Loucy (cell line): ENCODE measurements around the gene GCLC.

ENCODE experiments used
- CTCF ChIP-seq: fragments of 200-600 bp; sonication (generic); conservative IDR thresholded peaks from 2 replicates; pipeline ENCODE4 v1.5.1; 2014; ENCODE audit warnings: mild to moderate bottlenecking, antibody characterized with exemption, low read length
- EZH2phosphoT487 ChIP-seq: fragments of 200-600 bp; IDR thresholded peaks from 2 replicates; pipeline ENCODE4 v1.6.1; 2018; ENCODE audit warnings: antibody characterized with exemption, mild to moderate bottlenecking, moderate library complexity, borderline replicate concordance

- TF ChIP-seq CTCF: no peak
- TF ChIP-seq EZH2phosphoT487: no peak
Observed at GRCh38 chr6:53486679-53487078, 58.2 kb downstream of the GCLC start.
